NCI-H1092 (cell line): ENCODE data around the gene SETBP1.

Experiments used
- DNase-seq: peaks from one replicate; lab custom pipeline; 2025; lab: John Stamatoyannopoulos, UW

The SETBP1 gene

GRCh38 chr18:44759925-44760342 is 79.2 kb downstream of the SETBP1 start:
- no peak for DNase-seq

GRCh38 chr18:44761812-44762211 is 81.1 kb downstream of the SETBP1 start:
- DNase-seq, result no peak

GRCh38 chr18:44763327-44763726 is 82.6 kb downstream of the SETBP1 start:
- no peak for DNase-seq

- DNase-seq, result no peak
These were observed 84.2 kb downstream of the SETBP1 start for GRCh38 chr18:44764863-44765262.

- DNase-seq, result no peak
These were observed 84.8 kb downstream of the SETBP1 start for GRCh38 chr18:44765456-44765855.

- DNase-seq, result no peak
These were observed 85.8 kb downstream of the SETBP1 start for GRCh38 chr18:44766450-44766849.

GRCh38 chr18:44767807-44768206 is 87.1 kb downstream of the SETBP1 start:
- DNase-seq, result no peak

- DNase-seq, result no peak
These were observed 90.0 kb downstream of the SETBP1 start for GRCh38 chr18:44770641-44771040.

- no peak for DNase-seq
These were observed 90.9 kb downstream of the SETBP1 start for GRCh38 chr18:44771572-44771955.

- DNase-seq, result no peak
These were observed 91.5 kb downstream of the SETBP1 start for GRCh38 chr18:44771956-44772917.

GRCh38 chr18:44773640-44774155 is 93.0 kb downstream of the SETBP1 start:
- no peak for DNase-seq

- no peak for DNase-seq
These were observed 93.5 kb downstream of the SETBP1 start for GRCh38 chr18:44774191-44774590.

GRCh38 chr18:44777457-44778192 is 96.9 kb downstream of the SETBP1 start:
- no peak for DNase-seq

- no peak for DNase-seq
These were observed 98.1 kb downstream of the SETBP1 start for GRCh38 chr18:44778788-44779187.

GRCh38 chr18:44779753-44780292 is 99.1 kb downstream of the SETBP1 start:
- no peak for DNase-seq

- DNase-seq, result no peak
These were observed 101.2 kb downstream of the SETBP1 start for GRCh38 chr18:44781886-44782285.

GRCh38 chr18:44782617-44783016 is 101.9 kb downstream of the SETBP1 start:
- no peak for DNase-seq

GRCh38 chr18:44783371-44783770 is 102.7 kb downstream of the SETBP1 start:
- DNase-seq, result no peak

- DNase-seq, result no peak
These were observed 105.6 kb downstream of the SETBP1 start for GRCh38 chr18:44786257-44786656.

- no peak for DNase-seq
These were observed 106.0 kb downstream of the SETBP1 start for GRCh38 chr18:44786688-44787087.

GRCh38 chr18:44788334-44788733 is 107.6 kb downstream of the SETBP1 start:
- no peak for DNase-seq

- DNase-seq, result no peak
These were observed 109.0 kb downstream of the SETBP1 start for GRCh38 chr18:44789710-44790109.

GRCh38 chr18:44790860-44791259 is 110.2 kb downstream of the SETBP1 start:
- no peak for DNase-seq
